PC-3 (cell line): ENCODE results near the gene ZBTB12. TPM values are rescaled to one million over a fixed set of nuclear protein-coding genes. Genes with fewer than 3 reads are reported as not detected.
A peak's percentile ranks its signal among the peaks of the same experiment; 100 is the strongest.
"Not testable (repeated sequence)": the region's sequence is repeated elsewhere in the genome, so short reads cannot be mapped to it uniquely, and the experiment has no call there.

Experiments used
- ATAC-seq: fragments of 200-7000 bp; cut with Tn5 transposase; 2 replicates; pipeline ENCODE4 v1.9.1; 2020; ENCODE audit warnings: mild to moderate bottlenecking, moderate library complexity
- BruUV-seq: library from RNA; stranded (reverse); fragments of 400-500 nt; replicated peaks from 2 replicates; lab custom pipeline; 2021; lab: Mats Ljungman, UMichigan
- CTCF ChIA-PET: fragments of 300-600 bp; sonication (Branson Sonifier 250); formaldehyde crosslinking; loops from one replicate; lab custom pipeline; 2022; ENCODE audit warnings: antibody characterized with exemption; lab: Charles Lee
- POLR2A ChIA-PET: fragments of 300-600 bp; sonication (Branson Sonifier 250); formaldehyde crosslinking; loops from one replicate; lab custom pipeline; 2022; ENCODE audit warnings: antibody characterized with exemption; ENCODE audit not compliant: unreplicated experiment; lab: Charles Lee
- DNase-seq: peaks from one replicate; pipeline ENCODE4 v3.0.0-alpha.2; 2015
- H2AFZ ChIP-seq: fragments of 300-600 bp; sonication (generic); 2 replicates; pipeline ENCODE4 v1.6.0; 2016; ENCODE audit warnings: antibody characterized with exemption, low read length
- H3F3A ChIP-seq: fragments of 300-600 bp; sonication (generic); one replicate; pipeline ENCODE4 v1.6.0; 2017; ENCODE audit warnings: antibody characterized with exemption, low read length, control low read depth, mild to moderate bottlenecking; ENCODE audit not compliant: unreplicated experiment
- H3K27ac ChIP-seq: fragments of 300-600 bp; sonication (generic); 2 replicates; pipeline ENCODE4 v1.5.1; 2016; ENCODE audit warnings: mild to moderate bottlenecking, low read length
- H3K27me3 ChIP-seq: fragments of 300-600 bp; sonication (generic); 2 replicates; pipeline ENCODE4 v1.6.1; 2016; ENCODE audit warnings: low read length, mixed read lengths
- H3K36me3 ChIP-seq: fragments of 300-600 bp; sonication (generic); 2 replicates; pipeline ENCODE4 v1.6.1; 2016; ENCODE audit warnings: low read depth, mixed run types, low read length, mixed read lengths
- H3K4me1 ChIP-seq: fragments of 300-600 bp; sonication (generic); 2 replicates; pipeline ENCODE4 v1.5.1; 2016; ENCODE audit warnings: low read length; ENCODE audit not compliant: insufficient read depth
- H3K4me2 ChIP-seq: fragments of 300-600 bp; sonication (generic); 2 replicates; pipeline ENCODE4 v1.6.0; 2016; ENCODE audit warnings: low read length
- H3K4me3 ChIP-seq: fragments of 300-600 bp; sonication (generic); 2 replicates; pipeline ENCODE4 v1.5.1; 2016; ENCODE audit warnings: mild to moderate bottlenecking, low read length, mixed read lengths
- H3K79me2 ChIP-seq: fragments of 300-600 bp; sonication (generic); 2 replicates; pipeline ENCODE4 v1.6.1; 2017; ENCODE audit warnings: low read length, mixed read lengths
- H3K9ac ChIP-seq: fragments of 300-600 bp; sonication (generic); 2 replicates; pipeline ENCODE4 v1.6.0; 2016; ENCODE audit warnings: mild to moderate bottlenecking, low read length
- H3K9me2 ChIP-seq: fragments of 300-600 bp; sonication (generic); replicated peaks from 2 replicates; pipeline ENCODE4 v1.6.1; 2016; ENCODE audit warnings: mixed run types, low read length, mixed read lengths
- H3K9me3 ChIP-seq: fragments of 300-600 bp; sonication (generic); 2 replicates; pipeline ENCODE4 v1.6.1; 2016; ENCODE audit warnings: low read length, mixed read lengths
- H4K20me1 ChIP-seq: fragments of 300-600 bp; sonication (generic); 2 replicates; pipeline ENCODE4 v1.6.1; 2016; ENCODE audit warnings: low read length, mixed read lengths
- CTCF ChIP-seq: fragments of 300-600 bp; sonication (generic); conservative IDR thresholded peaks from 2 replicates; pipeline ENCODE4 v1.5.1; 2017; ENCODE audit warnings: antibody characterized with exemption, low read depth, mild to moderate bottlenecking, low read length
- EZH2 ChIP-seq: fragments of 300-600 bp; sonication (generic); IDR thresholded peaks from one replicate; pipeline ENCODE4 v1.6.1; 2017; ENCODE audit warnings: antibody characterized with exemption, mild to moderate bottlenecking, low read length; ENCODE audit not compliant: unreplicated experiment
- EZH2phosphoT487 ChIP-seq: fragments of 300-600 bp; sonication (generic); IDR thresholded peaks from 2 replicates; pipeline ENCODE4 v1.6.1; 2018; ENCODE audit warnings: mild to moderate bottlenecking, antibody characterized with exemption, low read length, borderline replicate concordance
- intact Hi-C: fragments of 100-400 bp; cut with micrococcal nuclease; formaldehyde crosslinking; loops from 2 replicates; pipeline ENCODE4 v1.9.0; 2023
- total RNA-seq: library from RNA; depleted of rRNA; stranded (reverse); fragments of >200 nt; gene quantifications from 2 replicates; pipeline ENCODE4 v1.2.3, GENCODE V29; 2014

The ZBTB12 gene
- total RNA-seq, 1 experiment from 2014 or later: 5.4 TPM

- BruUV-seq: no TSS peak
- intact Hi-C loops: loop anchor here (5.0 to 10.0 kb wide), 2 partner anchors 32 to 180 kb away; partner anchors contain the start of genes EHMT2 and LY6G5C
- ChIA-PET CTCF (interaction anchor here (0.9 kb wide), 1 partner anchor 88 kb away, joined by 6 read pairs; no protein-coding TSS in a partner anchor), POLR2A (interaction anchor here (0.5 kb wide), 1 partner anchor 43 kb away, joined by 4 read pairs; no protein-coding TSS in a partner anchor)
- TF ChIP-seq EZH2: no peak
- TF ChIP-seq EZH2phosphoT487: no peak
- no peak for TF ChIP-seq CTCF
- H3K9me2 ChIP-seq: no peaks in the 10 kb centered on the region
- no peaks in the 10 kb centered on the region for H4K20me1 ChIP-seq
- no peaks in the 10 kb centered on the region for H3K9me3 ChIP-seq
- ATAC-seq (no peak), DNase-seq (no peak)
- H2AFZ ChIP-seq: no peak overlapping the region
- H3F3A ChIP-seq: no peaks in the 10 kb centered on the region
- H3K36me3 ChIP-seq: peaks cover 5% of the 10 kb centered on the region; the same call in 1 of the 2 replicates
- no peaks in the 10 kb centered on the region for H3K27me3 ChIP-seq
- H3K4me3 ChIP-seq: no peak overlapping the region
- H3K27ac ChIP-seq: no peak overlapping the region
- peaks cover 5% of the 10 kb centered on the region; the same call in 1 of the 2 replicates for H3K4me1 ChIP-seq
- H3K9ac ChIP-seq: no peak overlapping the region
- H3K79me2 ChIP-seq: 0 out of 2 replicates have a peak, but pooled peaks cover 5% of the 10 kb centered on the region
- H3K4me2 ChIP-seq: no peak overlapping the region
Observed at GRCh38 chr6:31864818-31865204, 37.1 kb downstream of the ZBTB12 start.

- not testable (repeated sequence) for H4K20me1 ChIP-seq, H3K79me2 ChIP-seq, ATAC-seq, H3K36me3 ChIP-seq, H3K27me3 ChIP-seq, BruUV-seq, H3K4me1 ChIP-seq, H3K9me3 ChIP-seq, H3K9me2 ChIP-seq, H3F3A ChIP-seq, DNase-seq
- ChIA-PET CTCF (interaction anchor here (0.6 kb wide), 1 partner anchor 184 kb away, joined by 3 read pairs; no protein-coding TSS in a partner anchor), POLR2A (interaction anchor here (0.5 kb wide), 1 partner anchor 43 kb away, joined by 4 read pairs; no protein-coding TSS in a partner anchor)
- Histone ChIP-seq H3K27ac (peak overlapping the region; percentile 77; the same call in 1 of the 2 replicates), H3K4me3 (peak overlapping the region; percentile 79), H3K4me2 (peak overlapping the region; percentile 93), H3K9ac (peak overlapping the region; percentile 61; the same call in 1 of the 2 replicates), H2AFZ (peak overlapping the region; percentile 83)
- intact Hi-C loops: loop anchor here (5.0 to 10.0 kb wide), 2 partner anchors 33 to 179 kb away; partner anchors contain the start of genes EHMT2 and LY6G5C
Observed at GRCh38 chr6:31864123-31864562, 37.7 kb downstream of the ZBTB12 start.

- Histone ChIP-seq H3K4me1 (peaks cover 5% of the 10 kb centered on the region; the same call in 1 of the 2 replicates), H3K4me2 (peak within 1 kb of the TSS; percentile 95), H3F3A (no peaks in the 10 kb centered on the region), H3K27me3 (no peaks in the 10 kb centered on the region), H3K9me2 (no peaks in the 10 kb centered on the region), H3K4me3 (peak within 1 kb of the TSS; percentile 79), H3K27ac (peak within 1 kb of the TSS; percentile 77), H3K36me3 (peaks cover 7% of the 10 kb centered on the region), H3K9ac (peak within 1 kb of the TSS; percentile 63), H3K79me2 (0 out of 2 replicates have a peak, but pooled peaks cover 5% of the 10 kb centered on the region), H4K20me1 (no peaks in the 10 kb centered on the region), H2AFZ (peak within 1 kb of the TSS; percentile 83), H3K9me3 (no peaks in the 10 kb centered on the region)
- intact Hi-C loops: loop anchor here (1.0 to 10.0 kb wide), 4 partner anchors 28 to 178 kb away; partner anchors contain the start of genes EHMT2 and LY6G5C
- CTCF ChIA-PET: interaction anchor here (0.6 to 1.0 kb wide), 3 partner anchors 10 to 39 kb away, joined by 3 to 7 read pairs (median 6); partner anchors contain the start of gene ZBTB12
- POLR2A ChIA-PET: interaction anchor here (0.6 to 1.0 kb wide), 5 partner anchors 10 to 47 kb away, joined by 4 to 13 read pairs (median 6); partner anchors contain the start of genes HSPA1A, HSPA1B and HSPA1L
- BruUV-seq: TSS peak; percentile 61
- ATAC-seq (peak; percentile 96), DNase-seq (peak; percentile 100)
- TF ChIP-seq EZH2phosphoT487 (no peak), EZH2 (no peak), CTCF (no peak)
Observed at GRCh38 chr6:31862344-31863235, 39.3 kb downstream of the ZBTB12 start, which contains the start of gene NEU1. Gene NEU1, minus strand, starts transcription at chr6:31862821. Its CDS starts 45 bp downstream, at chr6:31862776.
